IPS-18a (cell line): Measurements from ENCODE around the gene ELOVL4.
A peak's percentile ranks its signal among the peaks of the same experiment; 100 is the strongest.

Source experiments
- H3K27ac ChIP-seq: one replicate; pipeline ENCODE4 v1.5.1; 2013; ENCODE audit warnings: low read length
- H3K27me3 ChIP-seq: one replicate; pipeline ENCODE4 v1.6.1; 2013; ENCODE audit warnings: mild to moderate bottlenecking, low read length; ENCODE audit not compliant: control insufficient read depth, insufficient read depth
- H3K36me3 ChIP-seq: one replicate; pipeline ENCODE4 v1.6.1; 2013; ENCODE audit warnings: low read depth, low read length; ENCODE audit not compliant: control insufficient read depth
- H3K4me1 ChIP-seq: one replicate; pipeline ENCODE4 v1.6.1; 2013; ENCODE audit warnings: low read depth, low read length; ENCODE audit not compliant: control insufficient read depth
- H3K4me3 ChIP-seq: one replicate; pipeline ENCODE4 v1.5.1; 2013; ENCODE audit warnings: low read length
- H3K9ac ChIP-seq: one replicate; pipeline ENCODE4 v1.6.1; 2013; ENCODE audit warnings: mild to moderate bottlenecking, low read length, moderate library complexity
- H3K9me3 ChIP-seq: one replicate; pipeline ENCODE4 v1.6.1; 2013; ENCODE audit warnings: low read depth, low read length; ENCODE audit not compliant: control insufficient read depth

ELOVL4 gene

DNA sequence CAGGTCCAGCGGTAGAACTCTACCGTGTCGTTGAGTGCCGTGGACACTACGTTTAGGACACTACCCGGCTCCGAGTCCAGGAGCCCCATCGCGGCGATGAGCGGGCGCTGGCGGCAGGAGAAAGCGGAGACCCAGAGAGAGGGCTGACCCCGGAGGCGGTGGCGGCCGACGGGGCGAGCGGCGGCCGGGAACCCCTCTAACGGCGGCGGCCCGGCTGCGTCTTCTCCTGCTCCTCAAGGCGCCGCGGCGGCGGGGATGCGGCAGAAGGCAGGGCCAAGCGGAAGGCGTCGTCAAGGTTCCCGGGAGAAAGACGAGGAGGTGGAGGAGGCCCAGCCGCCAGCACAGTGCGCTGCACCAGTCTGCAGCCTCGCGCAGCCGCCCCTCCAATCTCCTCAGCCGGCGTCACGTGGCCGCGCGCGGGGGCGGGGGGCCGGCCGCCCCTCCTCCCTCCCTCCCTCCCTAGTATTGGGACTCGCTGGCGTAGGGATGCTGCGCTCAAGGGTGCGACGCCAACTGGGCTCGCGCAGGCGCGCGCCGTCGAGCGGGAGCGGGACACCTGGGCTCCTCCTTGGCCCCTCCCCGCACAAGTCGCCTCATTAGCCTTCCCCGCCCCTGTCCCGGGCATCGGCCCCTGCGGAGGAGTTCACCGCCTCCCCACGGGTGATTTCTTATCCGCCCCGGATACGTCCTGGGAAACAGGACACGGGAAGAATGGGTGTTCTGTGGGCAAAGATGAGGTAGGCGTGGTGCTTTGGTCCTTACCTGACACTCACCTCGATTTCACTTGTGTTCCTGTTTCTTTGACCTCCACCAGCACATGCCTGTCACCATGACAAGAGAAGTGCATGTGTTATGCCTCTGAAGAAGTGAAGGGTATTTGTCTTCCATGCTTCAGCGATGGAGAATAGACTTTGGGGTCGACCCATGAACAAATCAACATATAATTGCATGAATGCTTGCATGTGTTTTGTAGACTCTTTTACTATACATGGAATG, at the start of gene ELOVL4:
TSS of gene ELOVL4 (minus strand) at position 363 of the 996 bp plus-strand sequence. CDS start at position 89, 274 bp downstream.
- H3K27ac ChIP-seq: no peak within 1 kb of the TSS
- H3K27me3 ChIP-seq: peaks cover 8% of the 10 kb centered on the region
- H3K9ac ChIP-seq: peak within 1 kb of the TSS; percentile 33
- H3K36me3 ChIP-seq: no peaks in the 10 kb centered on the region
- H3K4me1 ChIP-seq: peaks cover 6% of the 10 kb centered on the region
- H3K4me3 ChIP-seq: peak within 1 kb of the TSS; percentile 74
- no peaks in the 10 kb centered on the region for H3K9me3 ChIP-seq

- H3K27me3 ChIP-seq: no peaks in the 10 kb centered on the region
- no peak overlapping the region for H3K9ac ChIP-seq
- no peak overlapping the region for H3K27ac ChIP-seq
- H3K36me3 ChIP-seq: no peaks in the 10 kb centered on the region
- no peak overlapping the region for H3K4me3 ChIP-seq
- H3K4me1 ChIP-seq: peaks cover 10% of the 10 kb centered on the region
- peaks cover 3% of the 10 kb centered on the region for H3K9me3 ChIP-seq
These were observed 46.6 kb upstream of the ELOVL4 start for GRCh38 chr6:79993911-79994309.

DNA sequence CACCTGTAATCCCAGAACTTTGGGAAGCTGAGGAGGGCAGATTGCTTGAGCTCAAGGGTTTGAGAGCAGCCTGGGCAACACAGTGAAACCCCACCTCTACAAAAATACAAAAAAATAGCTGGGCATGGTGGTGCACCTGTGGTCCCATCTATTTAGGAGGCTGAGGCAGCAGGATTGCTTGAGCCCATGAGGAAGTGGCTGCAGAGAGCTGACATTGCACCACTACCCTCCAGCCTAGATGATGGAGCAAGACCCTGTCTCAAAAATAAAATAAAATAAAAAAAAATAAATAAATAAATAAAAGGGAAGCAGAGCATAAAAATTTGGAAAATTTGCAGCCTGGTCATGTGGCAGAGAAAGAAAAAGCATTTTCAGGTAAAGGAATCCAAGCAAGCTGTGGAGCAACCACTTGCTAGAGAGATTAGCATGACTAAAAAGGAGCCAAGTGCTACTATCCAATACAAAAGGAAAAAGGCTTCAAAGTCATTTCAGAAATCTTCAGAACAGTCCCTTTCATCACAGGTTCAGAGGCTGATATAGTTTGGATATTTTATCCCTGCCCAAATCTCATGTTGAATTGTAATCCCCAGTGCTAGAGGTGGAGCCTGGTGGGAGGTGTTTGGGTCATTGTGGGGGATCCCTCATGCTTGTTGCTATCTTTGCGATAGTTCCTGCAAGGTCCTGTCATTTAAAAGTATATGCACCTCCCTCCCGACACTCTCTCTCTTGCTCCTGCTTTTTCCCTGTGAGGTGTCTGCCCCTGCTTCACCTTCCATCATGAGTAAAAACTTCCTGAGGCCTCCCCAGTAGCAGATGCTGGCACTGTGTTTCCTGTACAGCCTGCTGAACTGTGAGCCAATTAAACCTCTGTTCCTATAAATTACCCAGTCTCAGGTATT, 45.9 kb upstream of the ELOVL4 start:
- H3K36me3 ChIP-seq: no peaks in the 10 kb centered on the region
- H3K9ac ChIP-seq: no peak overlapping the region
- peaks cover 3% of the 10 kb centered on the region for H3K9me3 ChIP-seq
- peaks cover 10% of the 10 kb centered on the region for H3K4me1 ChIP-seq
- no peak overlapping the region for H3K4me3 ChIP-seq
- H3K27me3 ChIP-seq: no peaks in the 10 kb centered on the region
- H3K27ac ChIP-seq: no peak overlapping the region

DNA sequence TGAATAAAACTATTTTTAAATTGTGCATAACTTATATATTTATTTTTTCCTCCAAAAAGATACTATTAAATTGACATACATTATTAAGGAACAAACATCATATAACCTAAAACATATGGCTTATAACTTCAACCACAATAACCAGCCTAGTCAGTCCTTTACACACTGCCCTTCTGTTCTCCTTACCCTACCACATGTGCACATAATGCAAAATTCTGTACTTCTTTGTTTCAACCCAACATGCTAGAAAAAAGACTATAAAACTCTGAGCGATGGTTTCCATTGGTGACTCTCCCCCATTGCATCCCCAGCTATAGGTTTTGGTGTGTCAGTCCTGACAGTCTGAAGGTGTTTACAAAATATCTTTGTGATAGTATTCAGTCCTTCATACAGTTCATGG, 42.3 kb upstream of the ELOVL4 start:
- no peaks in the 10 kb centered on the region for H3K27me3 ChIP-seq
- H3K36me3 ChIP-seq: no peaks in the 10 kb centered on the region
- no peak overlapping the region for H3K9ac ChIP-seq

GRCh38 chr6:79985128-79985527, 37.8 kb upstream of the ELOVL4 start:
- Histone ChIP-seq H3K4me3 (no peak overlapping the region), H3K4me1 (no peaks in the 10 kb centered on the region), H3K36me3 (no peaks in the 10 kb centered on the region), H3K27ac (no peak overlapping the region), H3K9ac (no peak overlapping the region), H3K9me3 (no peaks in the 10 kb centered on the region), H3K27me3 (no peaks in the 10 kb centered on the region)

More for the DNA sequence above, 42.3 kb upstream of the ELOVL4 start:
- Histone ChIP-seq H3K27ac (no peak overlapping the region), H3K4me3 (no peak overlapping the region), H3K9me3 (no peaks in the 10 kb centered on the region), H3K4me1 (peaks cover 10% of the 10 kb centered on the region)

GRCh38 chr6:79984261-79984660, 36.9 kb upstream of the ELOVL4 start:
- H3K9me3 ChIP-seq: no peaks in the 10 kb centered on the region
- no peak overlapping the region for H3K27ac ChIP-seq
- no peak overlapping the region for H3K4me3 ChIP-seq
- no peaks in the 10 kb centered on the region for H3K4me1 ChIP-seq
- no peak overlapping the region for H3K9ac ChIP-seq
- no peaks in the 10 kb centered on the region for H3K27me3 ChIP-seq
- H3K36me3 ChIP-seq: no peaks in the 10 kb centered on the region

- H3K9me3 ChIP-seq: no peaks in the 10 kb centered on the region
- H3K36me3 ChIP-seq: no peaks in the 10 kb centered on the region
- H3K27me3 ChIP-seq: no peaks in the 10 kb centered on the region
- H3K4me1 ChIP-seq: no peaks in the 10 kb centered on the region
- H3K4me3 ChIP-seq: no peak overlapping the region
- H3K27ac ChIP-seq: no peak overlapping the region
- no peak overlapping the region for H3K9ac ChIP-seq
These were observed 34.3 kb upstream of the ELOVL4 start for GRCh38 chr6:79981652-79982051.

- H3K36me3 ChIP-seq: no peaks in the 10 kb centered on the region
- H3K27me3 ChIP-seq: no peaks in the 10 kb centered on the region
- no peak overlapping the region for H3K9ac ChIP-seq
- no peak overlapping the region for H3K4me3 ChIP-seq
- no peaks in the 10 kb centered on the region for H3K4me1 ChIP-seq
- H3K27ac ChIP-seq: no peak overlapping the region
- H3K9me3 ChIP-seq: peaks cover 6% of the 10 kb centered on the region
These were observed 23.8 kb upstream of the ELOVL4 start for GRCh38 chr6:79971193-79971592.

GRCh38 chr6:79969784-79970183, 22.4 kb upstream of the ELOVL4 start:
- no peaks in the 10 kb centered on the region for H3K36me3 ChIP-seq
- peaks cover 6% of the 10 kb centered on the region for H3K9me3 ChIP-seq
- H3K4me1 ChIP-seq: no peaks in the 10 kb centered on the region
- H3K9ac ChIP-seq: no peak overlapping the region
- no peaks in the 10 kb centered on the region for H3K27me3 ChIP-seq
- H3K4me3 ChIP-seq: no peak overlapping the region
- no peak overlapping the region for H3K27ac ChIP-seq

DNA sequence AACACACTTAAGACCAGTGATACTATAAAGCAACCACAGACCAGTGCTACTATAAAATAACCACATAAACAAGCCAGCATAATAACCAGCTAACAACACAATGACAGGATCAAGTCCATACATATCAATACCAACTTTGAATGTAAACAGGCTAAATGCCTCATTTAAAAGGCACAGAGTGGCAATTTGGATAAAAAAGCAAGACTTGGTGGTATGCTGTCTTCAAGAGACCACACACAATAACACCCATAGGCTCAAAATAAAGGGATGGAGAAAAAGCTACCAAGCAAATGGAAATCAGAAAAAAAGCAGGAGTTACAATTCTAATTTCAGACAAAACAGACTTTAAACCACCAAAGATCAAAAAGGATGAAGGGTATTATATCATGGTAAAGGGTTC, 19.8 kb upstream of the ELOVL4 start:
- no peaks in the 10 kb centered on the region for H3K4me1 ChIP-seq
- H3K36me3 ChIP-seq: no peaks in the 10 kb centered on the region
- H3K27ac ChIP-seq: no peak overlapping the region
- H3K4me3 ChIP-seq: no peak overlapping the region
- no peak overlapping the region for H3K9ac ChIP-seq
- no peaks in the 10 kb centered on the region for H3K27me3 ChIP-seq
- H3K9me3 ChIP-seq: peaks cover 6% of the 10 kb centered on the region

DNA sequence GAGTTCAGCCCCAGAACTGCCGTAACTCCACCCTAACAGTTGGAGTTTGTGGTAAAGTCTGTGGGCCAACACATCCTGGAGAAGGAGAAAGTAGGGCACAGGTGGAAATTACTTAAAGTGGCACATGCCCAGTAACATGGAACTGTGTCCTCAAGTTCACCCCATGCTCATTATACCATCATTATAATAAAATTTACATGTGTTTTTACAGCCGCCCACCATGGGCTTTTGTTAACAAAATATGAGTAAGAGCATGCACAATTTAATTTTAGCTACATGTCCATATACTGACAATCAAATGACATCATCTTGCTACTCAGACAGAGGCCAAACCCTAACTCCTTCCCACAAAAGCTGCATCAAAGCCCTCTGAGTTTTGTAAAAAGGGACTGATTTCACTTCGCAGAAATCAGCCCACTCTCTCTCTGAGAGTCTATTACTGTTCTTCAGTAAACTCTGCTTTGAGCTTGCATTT, 17.3 kb upstream of the ELOVL4 start:
- Histone ChIP-seq H3K4me1 (no peaks in the 10 kb centered on the region), H3K9ac (no peak overlapping the region), H3K27ac (no peak overlapping the region), H3K9me3 (peaks cover 6% of the 10 kb centered on the region), H3K27me3 (no peaks in the 10 kb centered on the region), H3K36me3 (no peaks in the 10 kb centered on the region), H3K4me3 (no peak overlapping the region)
